Right renal pelvis (tissue), 4 donors: ENCODE data around the gene ENAH. TPM values are rescaled to one million over a fixed set of nuclear protein-coding genes. Genes with fewer than 3 reads are reported as not detected.
"Not testable (repeated sequence)": the region's sequence is repeated elsewhere in the genome, so short reads cannot be mapped to it uniquely, and the experiment has no call there.

Experiments used
- DNase-seq, 4 donors: peaks; one replicate each; pipeline ENCODE4 v3.0.0-alpha.2; 2013; ENCODE audit warnings: low read depth in 4 of 4, low spot score in 3 of 4, missing footprints in 1 of 4
- polyA plus RNA-seq, 4 donors: library from polyadenylated mRNA; unstranded; fragments of 120-200 nt; gene quantifications; one replicate each; pipeline ENCODE4 v1.2.1, GENCODE V29; 2013; ENCODE audit not compliant: insufficient read length in 4 of 4

The ENAH gene
- polyA plus RNA-seq, 4 donors, result 96.6 to 129 (median 117) TPM

DNA sequence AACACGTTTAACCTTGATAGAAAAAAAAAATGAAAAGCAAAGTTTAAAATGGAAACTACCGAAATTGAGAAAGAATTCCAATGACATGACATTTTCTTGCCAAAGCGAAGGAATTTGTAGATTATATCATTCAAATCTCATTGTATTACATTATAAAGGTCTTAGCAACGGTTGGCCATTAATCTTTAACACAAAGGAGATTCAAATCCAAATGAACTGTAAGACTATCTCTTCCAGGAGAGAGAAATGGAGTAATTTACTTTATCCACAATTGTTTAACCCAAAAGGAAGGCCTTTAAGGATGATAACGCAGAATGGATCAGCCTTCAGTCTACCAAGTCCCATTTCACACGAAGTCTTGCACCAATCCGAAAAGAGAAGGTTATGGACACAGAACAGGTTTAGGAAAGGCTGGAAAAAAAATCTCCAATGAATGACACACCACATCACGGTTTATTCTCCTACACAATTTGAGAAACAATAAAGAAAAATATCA lies 1.5 kb downstream of the ENAH start:
- no peak for DNase-seq

DNA sequence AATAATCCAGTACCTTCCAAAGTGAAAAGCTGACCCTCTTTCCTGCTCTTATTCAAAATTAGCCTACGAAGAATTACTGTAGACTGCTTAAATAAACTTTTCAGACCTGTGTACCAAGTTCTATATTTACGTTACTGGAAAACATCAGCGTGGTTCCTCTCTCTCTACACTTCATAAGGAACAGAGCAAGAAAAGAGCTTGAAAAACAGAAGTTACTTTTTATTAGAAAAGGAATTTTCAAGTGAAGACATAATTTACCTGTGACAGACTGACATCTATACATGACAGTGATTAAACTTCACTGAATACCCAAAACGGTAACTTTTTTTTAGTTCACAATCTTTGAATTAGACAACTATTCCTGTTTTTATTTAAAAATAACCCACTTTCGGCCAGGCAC lies 2.7 kb downstream of the ENAH start:
- no peak for DNase-seq

DNA sequence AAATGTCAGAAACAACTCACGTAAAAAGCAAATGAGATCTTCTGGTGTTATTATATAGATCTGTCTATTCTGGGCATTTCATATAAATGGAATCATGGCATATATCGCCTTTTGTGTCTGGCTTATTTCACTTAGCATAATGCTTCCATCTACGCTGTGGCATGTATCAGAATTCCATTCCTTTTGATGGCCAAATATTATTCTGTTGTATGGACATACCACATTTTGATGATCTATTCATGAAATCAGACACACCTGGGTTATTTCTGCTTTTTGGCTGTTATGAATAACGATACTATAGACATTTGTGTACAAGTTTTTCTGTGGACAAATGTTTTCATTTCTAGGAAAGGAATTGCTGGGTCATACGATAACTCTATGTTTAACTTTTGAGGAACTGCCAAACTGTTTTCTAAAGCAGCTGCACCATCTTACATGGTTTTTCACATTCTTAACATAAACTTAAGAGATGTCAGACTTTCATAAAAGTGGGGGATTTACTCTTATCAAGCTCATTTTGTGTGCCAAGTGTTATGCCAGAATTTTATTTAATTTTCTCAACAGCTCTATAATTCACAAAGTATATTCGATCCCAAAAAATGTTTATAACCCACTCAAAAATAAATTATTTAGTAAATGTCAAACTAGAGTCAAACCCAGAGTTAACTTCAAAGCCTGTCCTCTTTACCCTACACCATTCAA lies 7.6 kb downstream of the ENAH start:
- DNase-seq, result no peak

DNA sequence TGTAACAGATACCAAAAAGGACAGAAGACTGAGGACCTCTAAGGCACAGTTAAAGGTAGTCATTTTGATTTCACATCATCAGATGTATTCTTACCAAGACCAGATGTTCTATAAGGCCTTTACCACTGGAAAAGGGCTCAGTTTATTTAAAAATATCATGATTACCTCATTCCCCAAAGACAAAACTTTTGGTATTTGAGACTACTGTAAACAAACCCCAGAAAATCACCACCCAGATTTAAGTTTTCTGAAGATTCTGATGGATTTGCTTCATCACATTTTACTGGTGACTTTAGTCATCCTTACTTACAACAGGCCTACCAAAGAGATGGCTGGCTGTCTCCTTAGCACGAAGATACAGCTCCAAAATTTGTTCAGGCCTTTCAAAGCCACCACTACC lies 8.3 kb downstream of the ENAH start:
- DNase-seq, result no peak

DNA sequence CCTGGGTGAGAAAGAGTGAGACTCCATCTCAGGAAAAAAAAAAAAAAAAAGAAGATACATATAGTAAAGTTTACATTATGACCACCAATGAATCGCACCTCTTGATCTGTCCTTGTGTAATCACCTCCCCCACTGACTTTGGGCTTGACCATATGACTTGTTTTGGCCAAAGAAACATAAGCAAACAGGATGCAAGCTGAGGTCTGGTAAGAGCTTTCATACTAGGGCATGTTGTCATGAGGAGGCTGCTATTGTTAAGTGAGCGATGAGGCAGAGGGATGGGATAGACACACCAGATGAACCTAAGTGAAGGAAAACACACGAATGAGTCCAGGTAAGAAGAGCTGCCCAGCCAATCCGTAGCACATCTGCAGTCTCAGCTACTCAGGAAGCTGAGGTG lies 10.7 kb downstream of the ENAH start:
- no peak for DNase-seq

DNA sequence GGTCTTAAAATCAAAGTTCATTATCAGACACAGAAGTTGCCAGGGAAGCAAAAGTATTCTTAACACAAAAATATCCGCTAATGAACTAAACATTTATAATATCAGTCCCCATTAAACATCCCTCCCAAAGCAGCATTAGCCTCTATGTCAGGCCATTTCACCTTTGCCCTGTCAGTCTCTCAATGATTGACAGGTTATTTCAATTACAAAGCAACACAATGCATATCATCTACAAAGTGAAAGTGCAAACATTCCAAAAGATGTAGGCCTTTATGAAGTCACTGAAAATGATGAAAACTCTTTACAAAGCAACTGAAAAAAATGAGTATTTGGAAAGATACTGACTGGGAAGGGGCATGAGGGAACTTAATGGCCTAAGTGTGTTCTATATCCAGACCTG lies 14.1 kb downstream of the ENAH start:
- no peak for DNase-seq

DNA sequence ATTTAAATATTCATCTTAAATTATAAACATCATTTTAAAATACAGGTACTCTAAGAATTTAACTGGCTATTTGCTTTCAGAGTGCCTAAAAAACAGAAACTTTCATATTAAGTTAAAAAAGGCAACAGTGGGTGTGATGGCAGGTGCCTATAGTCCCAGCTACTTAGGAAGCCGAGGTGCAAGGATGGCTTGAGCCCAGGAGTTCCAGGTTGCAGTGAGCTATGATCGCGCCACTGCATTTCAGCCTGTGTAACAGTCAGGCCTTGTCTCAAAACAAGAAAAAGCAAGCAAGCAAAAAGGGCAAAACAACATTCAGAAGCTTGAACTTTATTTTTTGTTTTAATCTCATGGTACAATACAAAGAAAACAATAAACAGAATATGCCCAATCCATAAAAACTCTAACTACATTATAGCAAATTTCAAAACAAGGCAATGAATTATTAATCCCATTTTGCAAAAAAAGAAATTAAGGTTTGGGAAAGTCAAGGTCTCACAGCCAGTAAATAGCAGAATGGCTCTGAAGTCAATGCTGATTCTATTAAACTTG lies 15.2 kb downstream of the ENAH start:
- DNase-seq, result no peak

DNA sequence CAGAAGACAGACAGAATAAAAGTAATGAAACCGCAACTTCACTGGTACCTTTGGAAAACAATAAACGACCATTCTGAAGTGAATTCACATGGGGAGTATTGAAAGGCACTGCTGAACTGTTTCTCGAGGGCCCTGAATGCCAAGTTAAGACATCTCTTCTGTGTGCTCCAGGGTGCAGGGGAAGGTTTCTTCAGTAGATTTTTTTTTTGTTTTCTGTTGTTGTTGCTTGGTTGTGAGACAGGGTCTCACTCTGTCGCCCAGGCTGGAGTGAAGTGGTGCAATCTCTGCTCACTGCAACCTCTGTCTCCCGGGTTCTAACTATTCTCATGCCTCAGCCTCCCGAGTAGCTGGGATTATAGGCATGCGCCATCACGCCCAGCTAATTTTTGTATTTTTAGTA lies 15.9 kb downstream of the ENAH start:
- not testable (repeated sequence) for DNase-seq

DNA sequence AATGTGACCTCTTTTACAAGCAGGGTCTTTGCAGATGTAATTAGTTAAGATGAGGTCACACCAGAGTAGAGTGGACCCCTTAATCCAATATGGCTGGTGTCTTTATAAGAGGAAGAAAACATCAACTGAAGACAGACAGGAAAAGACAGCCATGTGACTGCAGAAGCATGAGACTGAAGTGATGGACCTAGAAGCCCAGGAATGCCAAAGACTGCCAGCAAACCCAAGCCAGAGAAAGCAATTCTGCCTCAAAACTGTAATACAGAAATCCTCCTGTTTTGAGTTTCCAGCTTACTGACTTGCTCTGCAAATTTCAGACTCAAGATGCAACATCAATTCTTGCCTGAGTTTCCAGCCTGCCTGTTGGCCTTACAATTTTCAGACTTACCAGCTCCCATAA lies 17.3 kb downstream of the ENAH start:
- DNase-seq, result no peak

DNA sequence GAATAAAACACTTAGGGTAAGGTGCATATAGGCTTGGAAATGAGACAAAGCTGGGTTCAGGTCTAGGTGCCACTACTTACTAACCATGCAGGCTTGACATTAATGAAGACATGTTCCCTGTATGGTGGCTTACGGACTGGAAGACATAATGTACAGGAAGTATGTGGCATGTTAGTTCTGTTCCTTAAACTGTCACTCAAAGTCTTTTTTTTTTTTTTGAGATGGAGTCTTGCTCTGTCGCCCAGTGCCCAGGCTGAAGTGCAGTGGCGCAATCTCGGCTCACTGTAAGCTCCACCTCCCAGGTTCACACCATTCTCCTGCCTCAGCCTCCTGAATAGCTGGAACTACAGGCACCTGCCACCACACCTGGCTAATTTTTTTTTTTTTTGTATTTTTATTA lies 20.1 kb downstream of the ENAH start:
- DNase-seq, result not testable (repeated sequence)

DNA sequence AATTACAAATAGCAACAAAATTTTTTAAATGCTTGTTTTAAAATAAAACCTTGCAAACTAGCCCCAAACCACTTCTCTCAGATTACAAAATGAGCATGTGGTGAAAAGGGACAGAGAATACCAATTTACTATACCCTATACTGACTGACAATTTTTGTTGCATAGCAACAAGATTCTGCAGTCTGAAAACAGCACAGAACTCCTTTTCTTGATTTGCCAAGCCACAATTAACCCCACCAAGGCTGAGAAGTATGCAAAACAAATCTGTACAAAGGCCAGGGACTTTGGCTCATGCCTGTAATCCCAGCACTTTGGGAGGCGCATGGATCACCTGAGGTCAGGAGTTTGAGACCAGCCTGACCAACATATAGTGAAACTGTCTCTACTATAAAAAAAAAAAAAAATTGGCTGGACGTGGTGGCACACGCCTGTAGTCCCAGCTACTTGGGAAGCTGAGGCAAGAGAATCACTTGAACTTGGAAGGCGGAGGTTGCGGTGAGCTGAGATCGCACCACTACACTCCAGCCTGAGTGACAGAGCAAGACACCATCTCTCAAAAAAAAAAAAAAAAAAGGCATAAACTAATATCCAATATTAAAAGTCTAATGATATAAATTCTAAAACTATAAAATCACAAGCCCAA lies 21.8 kb downstream of the ENAH start:
- no peak for DNase-seq

DNA sequence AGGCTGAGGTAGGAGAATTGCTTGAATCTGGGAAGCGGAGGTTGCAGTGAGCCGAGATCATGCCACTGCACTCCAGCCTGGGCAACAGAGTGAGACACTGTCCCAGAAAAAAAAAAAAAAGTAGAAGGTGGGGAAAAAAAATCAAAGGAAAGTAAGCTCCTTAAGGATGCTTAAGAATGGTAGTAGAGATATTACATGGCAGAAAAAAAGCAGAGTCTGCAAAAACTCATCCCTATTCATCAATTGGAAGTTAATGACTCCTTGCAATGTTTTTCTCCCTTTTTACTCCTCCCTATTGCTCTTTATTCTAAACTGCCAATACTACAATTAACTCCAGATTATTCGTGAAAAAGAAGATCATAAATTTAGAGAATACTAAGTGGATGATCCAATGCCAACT lies 23.4 kb downstream of the ENAH start:
- no peak for DNase-seq

DNA sequence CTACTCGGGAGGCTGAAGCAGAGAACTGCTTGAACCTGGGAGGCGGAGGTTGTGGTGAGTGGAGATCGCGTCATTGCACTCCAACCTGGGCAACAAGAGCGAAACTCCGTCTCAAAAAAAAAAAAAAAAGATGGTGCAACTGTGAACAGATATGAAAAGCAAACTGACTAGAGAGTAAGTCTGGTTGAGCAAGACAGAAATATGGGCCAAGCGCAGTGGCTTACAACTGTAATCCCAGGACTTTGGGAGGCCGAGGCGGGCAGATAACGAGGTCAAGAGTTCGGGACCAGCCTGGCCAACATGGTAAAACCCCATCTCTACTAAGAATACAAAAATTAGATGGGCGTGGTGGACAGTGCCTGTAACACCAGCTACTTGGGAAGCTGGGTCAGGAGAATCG lies 24.1 kb downstream of the ENAH start:
- DNase-seq, result not testable (repeated sequence)

DNA sequence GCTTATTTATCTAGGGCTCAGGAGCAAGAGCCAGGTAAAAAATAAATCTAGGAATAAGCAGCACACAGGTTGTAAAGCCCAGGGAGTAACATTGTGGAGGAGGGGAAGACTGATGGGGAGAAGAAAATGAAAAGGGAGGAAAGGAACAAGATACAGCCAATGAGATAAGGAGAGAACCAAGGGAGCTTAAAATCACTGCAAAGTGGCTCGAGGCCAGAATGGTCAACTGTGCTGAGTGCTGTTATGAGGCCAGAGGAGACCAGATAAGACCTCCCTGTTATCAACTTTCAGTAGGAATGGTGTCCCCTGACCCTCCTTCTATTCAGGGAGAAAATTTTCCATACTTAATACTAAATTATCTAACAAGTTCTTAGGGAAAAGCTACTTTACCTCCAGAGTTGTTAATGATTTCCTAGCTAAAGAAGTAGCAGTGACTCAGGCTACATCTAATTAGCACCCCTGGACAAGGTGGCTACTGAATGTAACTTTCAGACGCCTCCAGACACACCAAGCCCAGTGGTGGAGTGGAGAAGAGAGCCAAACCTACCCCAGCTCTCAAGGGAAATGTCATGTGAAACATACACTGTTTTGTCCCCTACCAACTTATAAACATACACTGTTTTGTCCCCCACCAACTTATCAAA lies 25.5 kb downstream of the ENAH start:
- DNase-seq, result no peak

DNA sequence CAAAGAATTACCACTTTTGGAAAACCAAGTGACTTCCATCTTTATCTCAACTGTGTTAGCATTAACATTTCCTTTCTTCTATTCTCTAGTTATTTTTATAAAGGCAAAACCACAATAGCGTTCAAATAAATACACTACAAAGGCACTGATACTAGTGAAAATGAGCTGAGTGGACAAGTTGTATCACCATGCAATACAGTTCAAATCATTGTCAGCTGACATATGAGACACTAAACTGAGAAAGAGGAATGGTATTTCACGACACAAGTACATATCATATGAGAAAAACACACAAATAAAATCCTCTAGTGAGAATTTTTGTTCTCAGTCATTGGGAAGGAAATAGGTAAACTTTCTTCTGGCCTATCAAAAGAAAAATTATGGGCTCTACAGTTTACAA lies 26.2 kb downstream of the ENAH start:
- DNase-seq, result no peak

DNA sequence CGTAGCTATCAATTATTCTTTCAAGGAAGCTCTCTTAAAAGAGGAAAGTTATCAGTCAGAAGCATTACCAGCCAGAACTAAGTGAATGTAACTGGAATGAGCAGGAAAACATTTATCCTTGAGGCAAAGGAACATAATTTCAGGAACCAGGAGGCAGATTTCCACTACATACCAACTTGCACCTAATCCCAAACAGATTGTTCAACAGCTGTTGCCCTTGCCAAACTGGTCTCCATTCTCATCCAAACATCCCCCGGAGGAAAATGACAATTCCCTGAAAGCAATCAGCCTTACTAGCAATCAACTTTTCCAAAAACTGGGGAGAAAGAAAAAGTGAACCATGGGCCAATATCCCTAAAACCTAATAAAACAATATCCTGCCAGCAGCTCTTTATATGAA lies 35.0 kb downstream of the ENAH start:
- no peak for DNase-seq

DNA sequence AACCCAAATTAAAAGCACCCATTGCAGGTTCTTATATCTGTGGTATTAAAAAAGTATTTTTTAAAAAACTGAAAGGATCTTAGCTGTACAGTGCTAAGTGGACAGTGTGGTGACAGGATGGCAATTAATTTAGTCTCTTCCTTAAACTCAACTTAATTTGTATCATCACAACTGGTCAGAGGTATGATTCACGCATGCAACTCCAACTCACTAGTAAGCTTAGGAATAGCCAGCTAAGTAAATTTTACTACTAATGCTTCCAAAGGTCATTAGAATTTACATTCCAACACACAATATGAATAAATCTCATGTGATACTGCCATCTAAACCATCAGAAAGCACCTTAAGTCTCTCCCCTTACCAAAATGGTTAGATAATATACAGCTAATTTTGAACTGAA lies 35.4 kb downstream of the ENAH start:
- DNase-seq, result no peak

DNA sequence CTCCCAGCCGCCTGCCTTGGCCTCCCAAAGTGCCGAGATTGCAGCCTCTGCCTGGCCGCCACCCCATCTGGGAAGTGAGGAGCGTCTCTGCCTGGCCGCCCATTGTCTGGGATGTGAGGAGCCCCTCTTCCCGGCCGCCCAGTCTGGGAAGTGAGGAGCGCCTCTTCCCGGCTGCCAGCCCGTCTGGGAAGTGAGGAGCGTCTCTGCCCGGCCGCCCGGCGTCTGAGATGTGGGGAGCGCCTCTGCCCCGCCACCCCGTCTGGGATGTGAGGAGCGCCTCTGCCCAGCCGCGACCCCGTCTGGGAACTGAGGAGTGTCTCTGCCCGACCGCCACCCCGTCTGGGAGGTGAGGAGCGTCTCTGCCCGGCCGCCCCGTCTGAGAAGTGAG lies 37.5 kb downstream of the ENAH start:
- DNase-seq, result not testable (repeated sequence)

DNA sequence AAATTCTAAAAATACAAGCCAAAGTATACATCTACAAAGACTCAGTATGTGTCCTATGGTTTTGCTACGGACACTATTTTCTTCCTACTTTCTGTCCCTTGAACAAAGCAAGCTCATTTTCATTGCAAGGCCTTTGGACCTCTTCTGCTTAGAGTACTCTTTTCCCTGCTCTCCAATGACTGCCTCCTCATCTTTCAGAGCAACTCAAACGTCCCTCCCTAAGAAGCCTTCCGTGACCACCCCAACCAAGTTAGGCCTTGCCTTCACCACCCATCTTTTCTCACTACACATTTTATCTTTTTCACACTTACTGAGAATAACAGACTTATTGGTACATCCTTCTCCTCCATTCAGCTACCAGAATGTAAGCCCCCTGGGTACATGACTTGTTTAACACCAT lies 39.9 kb downstream of the ENAH start:
- DNase-seq, result no peak

DNA sequence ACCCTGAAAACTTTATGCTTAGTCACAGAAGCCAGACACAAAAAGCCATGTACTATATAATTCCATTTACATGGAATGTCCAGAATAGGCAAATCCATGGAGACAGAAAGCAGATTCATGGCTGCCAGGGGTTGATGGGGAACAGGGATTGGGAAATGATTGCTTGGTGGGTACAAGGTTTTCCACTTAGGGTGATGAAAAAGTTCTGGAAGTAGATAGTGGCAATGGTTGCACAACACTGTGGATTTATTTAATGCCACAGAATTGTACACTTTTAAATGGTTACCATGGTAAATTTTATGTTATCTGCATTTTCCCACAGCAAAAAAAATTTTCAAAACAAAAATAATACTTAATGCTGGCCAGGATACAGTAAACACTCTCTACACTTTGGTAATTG lies 40.6 kb downstream of the ENAH start:
- DNase-seq, result no peak

DNA sequence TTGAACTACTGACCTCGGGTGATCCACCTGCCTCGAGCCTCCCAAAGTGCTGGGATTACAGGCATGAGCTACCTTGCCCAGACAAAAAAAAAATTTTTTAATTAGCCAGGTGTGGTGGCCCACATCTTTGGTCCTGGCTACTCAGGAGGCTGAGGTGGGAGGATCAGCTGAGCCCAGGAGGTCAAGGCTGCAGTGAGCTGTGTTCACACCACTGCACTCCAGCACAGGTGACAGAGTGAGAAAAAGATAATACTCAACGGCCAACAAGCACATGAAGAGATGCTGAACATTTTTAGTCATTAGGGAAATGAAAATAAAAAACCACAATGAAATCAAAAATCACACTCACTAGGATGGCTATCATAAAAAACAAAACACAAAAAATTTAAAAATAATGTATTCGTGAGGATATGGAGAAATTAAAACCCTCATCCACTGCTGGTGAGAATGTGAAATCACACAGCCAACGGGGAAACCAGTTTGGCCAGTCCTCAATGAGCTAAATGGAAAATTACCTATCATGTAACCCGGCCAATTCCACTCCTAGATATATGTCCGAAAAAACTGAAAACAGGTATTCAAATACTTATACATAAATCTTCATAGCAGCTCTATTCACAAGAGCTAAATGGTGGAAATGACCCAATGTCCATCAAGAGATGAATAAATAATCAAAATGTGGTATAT lies 41.2 kb downstream of the ENAH start:
- DNase-seq, result no peak
